Sigmoid colon (tissue), 7 donors: ENCODE data around the gene CDH23. TPM values are rescaled to one million over a fixed set of nuclear protein-coding genes. Genes with fewer than 3 reads are reported as not detected.

ENCODE experiments used
- DNase-seq: peaks from one replicate; pipeline ENCODE4 v3.0.0-alpha.2; 2019
- H3K27ac ChIP-seq, 4 donors: fragments of 200-600 bp; sonication (generic); one replicate each; pipeline ENCODE4 v1.5.1; 2016 to 2019; ENCODE audit warnings: mild to moderate bottlenecking in 1 of 4
- H3K27me3 ChIP-seq, 3 donors: fragments of 200-600 bp; sonication (generic); one replicate each; pipeline ENCODE4 v1.5.1; 2019; ENCODE audit warnings: mild to moderate bottlenecking in 1 of 3
- H3K36me3 ChIP-seq, 4 donors: fragments of 200-600 bp; sonication (generic); one replicate each; pipeline ENCODE4 v1.5.1; 2016 to 2019
- H3K4me1 ChIP-seq, 4 donors: fragments of 200-600 bp; sonication (generic); one replicate each; pipeline ENCODE4 v1.5.1; 2017 to 2019
- H3K4me3 ChIP-seq, 4 donors: fragments of 200-600 bp; sonication (generic); one replicate each; pipeline ENCODE4 v1.5.1; 2017 to 2019; ENCODE audit warnings: mild to moderate bottlenecking in 2 of 4, moderate library complexity in 1 of 4
- H3K9me3 ChIP-seq, 4 donors: fragments of 200-600 bp in 3 of 4; sonication (generic) in 3 of 4; one replicate each; pipeline versions ENCODE4 v1.5.1 to v1.6.1; 2013 to 2019
- CTCF ChIP-seq, 4 experiments: fragments of 450-650 bp in 3 of 4; fragments of 200-600 bp in 1 of 4; IDR thresholded peaks; one replicate each; pipeline ENCODE4 v1.5.1; 2016 to 2019; ENCODE audit warnings: antibody characterized with exemption in 4 of 4, mild to moderate bottlenecking in 3 of 4, moderate library complexity in 2 of 4
- EP300 ChIP-seq, 4 donors: sonication (generic); formaldehyde crosslinking; IDR thresholded peaks; one replicate each; pipeline ENCODE4 v1.6.1; 2017; ENCODE audit warnings: antibody characterized with exemption in 4 of 4
- POLR2A ChIP-seq, 2 donors: fragments of 450-650 bp; IDR thresholded peaks; one replicate each; pipeline ENCODE4 v1.6.1; 2016; ENCODE audit warnings: antibody characterized with exemption in 2 of 2, mild to moderate bottlenecking in 2 of 2, moderate library complexity in 2 of 2
- POLR2AphosphoS5 ChIP-seq, 4 donors: sonication (generic); formaldehyde crosslinking; IDR thresholded peaks; one replicate each; pipeline ENCODE4 v1.6.1; 2017; ENCODE audit warnings: antibody characterized with exemption in 4 of 4
- WGBS, 2 donors: extraction: QIAGEN DNeasy Blood & Tissue Kit; methylation state at CpG; one replicate each; pipeline ENCODE4 v1.1.7; 2013; 5-methylcytosine and 5-hydroxymethylcytosine counted together
- intact Hi-C: fragments of 100-400 bp; cut with DNase I; formaldehyde crosslinking; loops from one replicate; pipeline ENCODE4 v1.15.1; 2023
- polyA plus RNA-seq, 3 donors: library from polyadenylated mRNA; stranded (reverse); fragments of 200-250 nt; gene quantifications; one replicate each; pipeline ENCODE4 v1.2.3, GENCODE V29; 2013
- total RNA-seq, 4 donors: library from RNA; depleted of rRNA; stranded (reverse); fragments of >200 nt; gene quantifications; one replicate each; pipeline ENCODE4 v1.1.0, GENCODE V29; 2016
- donor health status: healthy with polysubstance abuse.
- donor health status: Bipolar disorder and iron deficiency.
- donor health status: healthy.

CDH23 gene
- total and polyA plus RNA-seq, 7 donors: 1.5 to 7.2 (median 3.0) TPM

GRCh38 chr10:71525721-71526120 lies 129.0 kb downstream of the CDH23 start:
- Histone ChIP-seq H3K9me3 (no peaks in the 10 kb centered on the region), H3K27ac (no peak overlapping the region), H3K36me3 (no peaks in the 10 kb centered on the region), H3K27me3 (peaks cover 0 to 4% (median 0%) of the 10 kb centered on the region in 3 donors), H3K4me1 (no peaks in the 10 kb centered on the region), H3K4me3 (no peak overlapping the region)
- 86% methylated on average over 5 of the region's 5 CpGs for WGBS, 2 donors
- DNase-seq: no peak
- intact Hi-C loops: no loop called here
- TF ChIP-seq EP300 (IDR thresholded peaks at IDR 0.05) (no peak), POLR2AphosphoS5 (IDR thresholded peaks at IDR 0.05) (no peak), CTCF (IDR thresholded peaks at IDR 0.05) (no peak), POLR2A (IDR thresholded peaks at IDR 0.05) (no peak)

- Histone ChIP-seq H3K27me3 (peaks cover 0 to 4% (median 0%) of the 10 kb centered on the region in 3 donors), H3K9me3 (no peaks in the 10 kb centered on the region), H3K36me3 (no peaks in the 10 kb centered on the region), H3K27ac (no peak overlapping the region), H3K4me1 (no peaks in the 10 kb centered on the region), H3K4me3 (no peak overlapping the region)
- intact Hi-C loops: no loop called here
- 26 to 70% methylated on average over 11 of the region's 11 CpGs for WGBS, 2 donors
- no peak for TF ChIP-seq POLR2A (IDR thresholded peaks at IDR 0.05)
- no peak for TF ChIP-seq CTCF (IDR thresholded peaks at IDR 0.05)
- TF ChIP-seq POLR2AphosphoS5 (IDR thresholded peaks at IDR 0.05): no peak
- TF ChIP-seq EP300 (IDR thresholded peaks at IDR 0.05): no peak
- DNase-seq: no peak
These were observed 129.9 kb downstream of the CDH23 start for GRCh38 chr10:71526653-71527052.

GRCh38 chr10:71527135-71527534 lies 130.4 kb downstream of the CDH23 start:
- no peak for DNase-seq
- 15 to 62% methylated on average over 12 of the region's 12 CpGs for WGBS, 2 donors
- Histone ChIP-seq H3K9me3 (no peaks in the 10 kb centered on the region), H3K36me3 (no peaks in the 10 kb centered on the region), H3K4me3 (no peak overlapping the region), H3K27me3 (peaks cover 0 to 4% (median 0%) of the 10 kb centered on the region in 3 donors), H3K4me1 (no peaks in the 10 kb centered on the region), H3K27ac (no peak overlapping the region)
- intact Hi-C loops: no loop called here
- TF ChIP-seq EP300 (IDR thresholded peaks at IDR 0.05): no peak
- no peak for TF ChIP-seq POLR2AphosphoS5 (IDR thresholded peaks at IDR 0.05)
- no peak for TF ChIP-seq CTCF (IDR thresholded peaks at IDR 0.05)
- TF ChIP-seq POLR2A (IDR thresholded peaks at IDR 0.05): no peak

GRCh38 chr10:71528371-71529206 lies 131.9 kb downstream of the CDH23 start:
- H3K27me3 ChIP-seq: peaks cover 0 to 4% (median 0%) of the 10 kb centered on the region in 3 donors
- no peaks in the 10 kb centered on the region for H3K4me1 ChIP-seq
- intact Hi-C loops: no loop called here
- WGBS, 2 donors: 88 to 91% methylated on average over 17 of the region's 17 CpGs
- no peak for DNase-seq
- H3K27ac ChIP-seq: no peak overlapping the region
- no peaks in the 10 kb centered on the region for H3K9me3 ChIP-seq
- no peak for TF ChIP-seq POLR2AphosphoS5 (IDR thresholded peaks at IDR 0.05)
- TF ChIP-seq EP300 (IDR thresholded peaks at IDR 0.05): no peak
- TF ChIP-seq POLR2A (IDR thresholded peaks at IDR 0.05): no peak
- no peak for TF ChIP-seq CTCF (IDR thresholded peaks at IDR 0.05)
- no peaks in the 10 kb centered on the region for H3K36me3 ChIP-seq
- H3K4me3 ChIP-seq: no peak overlapping the region
